Mesendoderm (in vitro differentiated cells): ENCODE data around the gene NGEF.

Experiments
- DNase-seq: peaks from one replicate; pipeline ENCODE4 v3.0.0; 2013
- H2AK5ac ChIP-seq: 2 replicates; pipeline ENCODE4 v1.6.1; 2013; ENCODE audit warnings: low read length, inconsistent platforms
- H2BK120ac ChIP-seq: 2 replicates; pipeline ENCODE4 v1.6.1; 2013; ENCODE audit warnings: low read depth, mild to moderate bottlenecking, low read length, moderate library complexity, mixed read lengths
- H2BK15ac ChIP-seq: replicated peaks from 2 replicates; pipeline ENCODE4 v1.6.1; 2013; ENCODE audit warnings: low read depth, mild to moderate bottlenecking, moderate library complexity
- H2BK5ac ChIP-seq: 2 replicates; pipeline ENCODE4 v1.6.1; 2013; ENCODE audit warnings: low read length, inconsistent platforms
- H3K18ac ChIP-seq: 2 replicates; pipeline ENCODE4 v1.6.1; 2013; ENCODE audit warnings: mild to moderate bottlenecking, low read length, mixed read lengths
- H3K23ac ChIP-seq: one replicate; pipeline ENCODE4 v1.6.1; 2013; ENCODE audit warnings: low read length
- H3K27ac ChIP-seq: 2 replicates; pipeline ENCODE4 v1.5.1; 2013; ENCODE audit warnings: low read depth, mild to moderate bottlenecking, inconsistent platforms, low read length, moderate library complexity
- H3K27me3 ChIP-seq: 2 replicates; pipeline ENCODE4 v1.6.1; 2013; ENCODE audit warnings: low read length, control low read depth, mild to moderate bottlenecking, inconsistent platforms; ENCODE audit not compliant: insufficient read depth, poor library complexity
- H3K36me3 ChIP-seq: 2 replicates; pipeline ENCODE4 v1.6.1; 2013; ENCODE audit warnings: low read length, inconsistent platforms; ENCODE audit not compliant: control insufficient read depth, insufficient read depth
- H3K4ac ChIP-seq: one replicate; pipeline ENCODE4 v1.6.1; 2013; ENCODE audit warnings: low read depth, mild to moderate bottlenecking, low read length, moderate library complexity
- H3K4me1 ChIP-seq: 2 replicates; pipeline ENCODE4 v1.6.1; 2013; ENCODE audit warnings: low read depth, low read length, inconsistent platforms; ENCODE audit not compliant: control insufficient read depth
- H3K4me2 ChIP-seq: 2 replicates; pipeline ENCODE4 v1.6.1; 2013; ENCODE audit warnings: low read length
- H3K4me3 ChIP-seq: 2 replicates; pipeline ENCODE4 v1.5.1; 2013; ENCODE audit warnings: mild to moderate bottlenecking, low read length
- H3K56ac ChIP-seq: one replicate; pipeline ENCODE4 v1.6.1; 2013; ENCODE audit warnings: low read length
- H3K79me1 ChIP-seq: 2 replicates; pipeline ENCODE4 v1.6.1; 2013; ENCODE audit warnings: low read length, inconsistent platforms
- H3K79me2 ChIP-seq: 2 replicates; pipeline ENCODE4 v1.6.1; 2013; ENCODE audit warnings: mild to moderate bottlenecking, low read length; ENCODE audit not compliant: control insufficient read depth, insufficient read depth
- H3K9ac ChIP-seq: 2 replicates; pipeline ENCODE4 v1.6.1; 2013; ENCODE audit warnings: low read length, inconsistent platforms
- H4K5ac ChIP-seq: one replicate; pipeline ENCODE4 v1.6.1; 2013; ENCODE audit warnings: low read length
- H4K8ac ChIP-seq: one replicate; pipeline ENCODE4 v1.6.1; 2013; ENCODE audit warnings: low read depth, mild to moderate bottlenecking, control low read depth, low read length, moderate library complexity
- WGBS: extraction: QIAGEN DNeasy Blood & Tissue Kit; methylation state at CpG from one replicate; pipeline ENCODE4 v1.1.7; 2013; ENCODE audit warnings: low lambda C conversion rate, missing lambda C conversion rate; ENCODE audit not compliant: insufficient coverage; ENCODE audit errors: extremely low coverage; 5-methylcytosine and 5-hydroxymethylcytosine counted together

Gene NGEF

GRCh38 chr2:233007739-233008138 is 5.3 kb downstream of the NGEF start:
- WGBS = no CpG with 5 or more reads among the region's 3 CpGs
- Histone ChIP-seq H3K18ac (no peak overlapping the region), H2BK120ac (no peak overlapping the region), H3K79me2 (no peaks in the 10 kb centered on the region), H4K5ac (no peak overlapping the region), H4K8ac (no peak overlapping the region), H3K4me1 (no peaks in the 10 kb centered on the region), H3K56ac (no peak overlapping the region), H3K23ac (no peak overlapping the region), H3K79me1 (no peaks in the 10 kb centered on the region), H2BK5ac (no peak overlapping the region), H3K36me3 (no peaks in the 10 kb centered on the region), H3K4me3 (no peak overlapping the region), H2BK15ac (no peak overlapping the region), H3K27me3 (no peaks in the 10 kb centered on the region), H3K9ac (no peak overlapping the region), H3K4me2 (no peak overlapping the region), H3K27ac (no peak overlapping the region), H2AK5ac (no peak overlapping the region), H3K4ac (no peak overlapping the region)
- no peak for DNase-seq

DNA sequence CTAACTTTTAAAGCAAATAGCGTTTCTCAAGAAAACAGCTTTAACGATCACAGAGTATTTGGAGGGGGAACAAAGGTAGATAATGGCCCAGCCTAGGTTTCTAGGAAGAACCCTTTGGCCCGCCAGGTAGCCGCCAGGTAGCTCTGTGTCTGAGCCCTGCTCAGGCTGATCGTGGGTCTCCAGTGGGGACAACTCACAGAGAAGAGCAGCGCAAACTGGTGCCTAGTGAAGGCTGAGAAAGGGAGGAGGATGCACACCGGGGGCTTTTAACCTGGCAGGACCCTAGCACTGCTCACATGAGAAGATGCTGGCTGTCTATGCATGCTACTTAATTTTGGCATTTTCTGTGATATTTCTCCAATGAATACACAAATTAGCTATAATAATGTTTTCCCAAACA is 5.8 kb downstream of the NGEF start:
- Histone ChIP-seq H3K23ac (no peak overlapping the region), H3K79me2 (no peaks in the 10 kb centered on the region), H2BK5ac (no peak overlapping the region), H3K56ac (no peak overlapping the region), H2BK120ac (no peak overlapping the region), H3K36me3 (no peaks in the 10 kb centered on the region), H3K4me2 (no peak overlapping the region), H3K79me1 (no peaks in the 10 kb centered on the region), H4K8ac (no peak overlapping the region), H3K9ac (no peak overlapping the region), H4K5ac (no peak overlapping the region), H3K18ac (no peak overlapping the region), H2AK5ac (no peak overlapping the region), H2BK15ac (no peak overlapping the region), H3K27me3 (no peaks in the 10 kb centered on the region), H3K4me3 (no peak overlapping the region), H3K4ac (no peak overlapping the region), H3K27ac (no peak overlapping the region), H3K4me1 (no peaks in the 10 kb centered on the region)
- no CpG with 5 or more reads among the region's 7 CpGs for WGBS
- no peak for DNase-seq

- Histone ChIP-seq H2BK120ac (no peak overlapping the region), H3K23ac (no peak overlapping the region), H3K4me2 (no peak overlapping the region), H3K4ac (no peak overlapping the region), H3K36me3 (no peaks in the 10 kb centered on the region), H3K79me1 (no peaks in the 10 kb centered on the region), H3K27me3 (no peaks in the 10 kb centered on the region), H2BK15ac (no peak overlapping the region), H4K5ac (no peak overlapping the region), H3K18ac (no peak overlapping the region), H3K4me3 (no peak overlapping the region), H3K79me2 (no peaks in the 10 kb centered on the region), H2AK5ac (no peak overlapping the region), H3K4me1 (no peaks in the 10 kb centered on the region), H3K9ac (no peak overlapping the region), H2BK5ac (no peak overlapping the region), H3K27ac (no peak overlapping the region), H3K56ac (no peak overlapping the region), H4K8ac (no peak overlapping the region)
- DNase-seq = no peak
- no CpG with 5 or more reads among the region's 6 CpGs for WGBS
Measured at GRCh38 chr2:233006648-233007047, 6.4 kb downstream of the NGEF start.

DNA sequence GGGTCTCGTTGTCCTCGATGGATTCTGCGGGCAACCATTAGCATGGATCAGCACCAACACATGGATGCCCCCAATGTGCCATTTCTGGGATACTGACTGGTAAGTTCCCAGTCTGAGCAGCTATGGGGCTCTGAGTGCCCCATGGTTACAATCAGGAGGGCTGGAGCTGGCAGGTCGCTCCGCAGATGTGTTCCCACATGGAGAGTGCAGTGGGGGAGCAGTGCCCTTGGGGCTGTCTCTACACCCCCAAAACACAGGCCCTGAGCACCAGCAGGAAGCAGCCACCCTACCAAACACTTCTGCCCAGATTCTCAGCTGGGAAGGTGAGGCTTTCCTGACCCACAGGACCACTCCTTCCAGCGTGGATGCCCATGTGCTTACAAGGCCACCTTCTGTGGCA is 8.0 kb downstream of the NGEF start:
- Histone ChIP-seq H2BK15ac (no peak overlapping the region), H3K27me3 (no peaks in the 10 kb centered on the region), H4K5ac (no peak overlapping the region), H2BK5ac (no peak overlapping the region), H3K18ac (no peak overlapping the region), H3K79me1 (no peaks in the 10 kb centered on the region), H2BK120ac (no peak overlapping the region), H3K36me3 (no peaks in the 10 kb centered on the region), H3K9ac (no peak overlapping the region), H3K23ac (no peak overlapping the region), H3K79me2 (no peaks in the 10 kb centered on the region), H3K27ac (no peak overlapping the region), H3K4ac (no peak overlapping the region), H3K4me1 (no peaks in the 10 kb centered on the region), H3K4me2 (no peak overlapping the region), H3K4me3 (no peak overlapping the region), H3K56ac (no peak overlapping the region), H2AK5ac (no peak overlapping the region), H4K8ac (no peak overlapping the region)
- no CpG with 5 or more reads among the region's 6 CpGs for WGBS
- DNase-seq = no peak

- no CpG with 5 or more reads among the region's 9 CpGs for WGBS
- no peak for DNase-seq
- no peak overlapping the region for H3K27ac ChIP-seq
- H3K36me3 ChIP-seq = no peaks in the 10 kb centered on the region
- H2BK120ac ChIP-seq = no peak overlapping the region
- H3K4me2 ChIP-seq = no peak overlapping the region
- no peak overlapping the region for H3K4me3 ChIP-seq
- H3K9ac ChIP-seq = no peak overlapping the region
- H3K23ac ChIP-seq = no peak overlapping the region
- no peak overlapping the region for H2BK5ac ChIP-seq
- H3K18ac ChIP-seq = no peak overlapping the region
- H3K79me1 ChIP-seq = no peaks in the 10 kb centered on the region
- H2AK5ac ChIP-seq = no peak overlapping the region
- H3K4me1 ChIP-seq = no peaks in the 10 kb centered on the region
- H4K8ac ChIP-seq = no peak overlapping the region
- no peak overlapping the region for H4K5ac ChIP-seq
- H2BK15ac ChIP-seq = no peak overlapping the region
- H3K56ac ChIP-seq = no peak overlapping the region
- H3K4ac ChIP-seq = no peak overlapping the region
- H3K79me2 ChIP-seq = no peaks in the 10 kb centered on the region
- H3K27me3 ChIP-seq = no peaks in the 10 kb centered on the region
Measured at GRCh38 chr2:233003658-233004555, 9.1 kb downstream of the NGEF start.
